HG03045 (cell line): ENCODE measurements around the gene ADAT1.

Source experiments
- ATAC-seq: cut with Tn5 transposase; IDR thresholded peaks from one replicate; pipeline ENCODE4 v1.9.1; 2021; ENCODE audit warnings: mild to moderate bottlenecking, moderate library complexity; ENCODE audit not compliant: unreplicated experiment

Gene ADAT1, protein sequence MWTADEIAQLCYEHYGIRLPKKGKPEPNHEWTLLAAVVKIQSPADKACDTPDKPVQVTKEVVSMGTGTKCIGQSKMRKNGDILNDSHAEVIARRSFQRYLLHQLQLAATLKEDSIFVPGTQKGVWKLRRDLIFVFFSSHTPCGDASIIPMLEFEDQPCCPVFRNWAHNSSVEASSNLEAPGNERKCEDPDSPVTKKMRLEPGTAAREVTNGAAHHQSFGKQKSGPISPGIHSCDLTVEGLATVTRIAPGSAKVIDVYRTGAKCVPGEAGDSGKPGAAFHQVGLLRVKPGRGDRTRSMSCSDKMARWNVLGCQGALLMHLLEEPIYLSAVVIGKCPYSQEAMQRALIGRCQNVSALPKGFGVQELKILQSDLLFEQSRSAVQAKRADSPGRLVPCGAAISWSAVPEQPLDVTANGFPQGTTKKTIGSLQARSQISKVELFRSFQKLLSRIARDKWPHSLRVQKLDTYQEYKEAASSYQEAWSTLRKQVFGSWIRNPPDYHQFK

DNA sequence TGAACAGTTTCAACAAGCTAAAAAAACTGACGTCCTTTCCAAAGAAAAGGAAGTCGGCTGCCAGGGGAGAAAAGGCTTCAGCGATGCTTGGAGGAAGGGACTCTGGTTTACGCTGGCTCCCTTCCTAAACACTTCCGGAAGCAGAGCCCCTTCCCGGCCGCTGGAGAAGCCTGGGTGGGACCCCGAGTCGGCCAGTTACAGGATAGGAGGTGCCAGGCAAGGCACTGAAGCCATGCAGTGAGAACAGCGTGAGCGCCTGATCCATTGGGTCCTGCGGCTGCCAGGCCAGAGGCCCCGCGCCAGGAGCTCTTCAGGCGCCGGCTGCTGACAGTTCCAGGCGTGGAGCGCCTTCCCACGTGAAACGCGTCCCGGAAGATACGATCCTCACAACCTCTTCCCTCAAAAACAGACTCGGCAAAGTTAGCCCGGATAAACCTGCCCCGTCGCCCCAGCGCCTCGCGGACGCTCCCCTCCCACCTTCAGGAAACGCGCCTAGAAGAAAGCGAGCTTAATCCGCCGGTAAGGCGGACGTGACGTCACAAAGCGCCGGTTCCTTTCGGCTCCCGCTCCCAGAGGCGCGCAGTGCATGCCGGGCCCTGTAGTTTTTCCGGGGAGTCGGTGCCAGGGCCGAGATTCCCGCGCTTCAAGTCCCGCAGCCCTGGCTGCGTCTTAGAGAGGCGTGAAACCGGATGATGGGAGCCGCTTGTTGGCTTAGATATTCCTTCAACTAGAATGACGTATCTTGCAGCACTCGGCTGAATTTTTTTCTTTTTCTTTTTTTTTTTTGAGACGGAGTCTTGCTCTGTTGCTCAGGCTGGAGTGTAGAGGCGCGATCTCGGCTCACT lies at the start of gene ADAT1:
Gene ADAT1 (minus strand): TSS at position 521 of the 845 bp plus-strand sequence. CDS start 2,482 bp downstream, outside the sequence.
- ATAC-seq: peak; percentile 92

DNA sequence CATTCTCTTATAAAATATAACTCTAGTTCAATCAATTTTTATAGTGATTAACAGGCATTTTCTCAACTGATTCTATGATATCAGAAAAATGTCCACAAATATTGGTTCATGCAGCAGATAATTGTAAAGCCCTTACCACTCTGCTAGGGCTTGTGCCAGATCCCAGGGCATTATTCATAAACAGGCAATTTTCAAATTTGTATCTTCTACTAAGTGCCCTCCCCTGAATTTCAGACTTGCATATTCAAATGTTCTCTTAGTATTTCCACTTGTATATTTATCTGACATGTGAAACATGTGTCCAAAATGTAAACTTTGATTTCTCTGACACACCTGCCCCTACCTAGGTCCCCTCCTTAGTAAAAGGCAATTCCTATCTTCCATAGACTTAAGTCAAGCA lies 44.4 kb upstream of the ADAT1 start:
- ATAC-seq: no peak

DNA sequence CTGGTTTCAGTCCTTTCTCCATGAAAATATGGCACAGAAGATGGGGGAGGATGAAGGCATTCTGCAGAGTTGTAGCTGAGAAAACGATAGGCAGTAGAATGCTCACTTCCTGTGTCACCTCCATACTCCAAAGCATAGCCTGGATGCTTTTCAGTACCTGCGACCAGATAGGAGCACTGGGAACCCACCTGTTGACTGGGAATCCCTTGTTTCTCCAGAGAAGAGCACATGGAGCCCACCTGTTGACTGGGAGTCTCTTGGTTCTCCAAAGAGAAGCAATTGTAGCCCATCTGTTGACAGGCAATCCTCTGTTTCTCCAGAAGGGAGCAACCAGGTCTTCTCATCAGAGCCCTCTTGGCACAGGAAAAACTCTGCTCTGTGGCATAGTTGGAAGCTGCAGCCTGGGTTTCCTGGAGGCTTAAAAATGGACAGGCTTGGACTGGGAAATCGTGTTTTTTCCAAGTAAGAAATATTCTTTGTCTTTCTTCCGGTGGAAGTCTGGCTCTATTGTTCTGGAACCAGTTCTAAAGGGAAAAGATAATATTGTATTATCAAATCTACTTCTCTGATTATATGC lies 37.7 kb upstream of the ADAT1 start:
- no peak for ATAC-seq

DNA sequence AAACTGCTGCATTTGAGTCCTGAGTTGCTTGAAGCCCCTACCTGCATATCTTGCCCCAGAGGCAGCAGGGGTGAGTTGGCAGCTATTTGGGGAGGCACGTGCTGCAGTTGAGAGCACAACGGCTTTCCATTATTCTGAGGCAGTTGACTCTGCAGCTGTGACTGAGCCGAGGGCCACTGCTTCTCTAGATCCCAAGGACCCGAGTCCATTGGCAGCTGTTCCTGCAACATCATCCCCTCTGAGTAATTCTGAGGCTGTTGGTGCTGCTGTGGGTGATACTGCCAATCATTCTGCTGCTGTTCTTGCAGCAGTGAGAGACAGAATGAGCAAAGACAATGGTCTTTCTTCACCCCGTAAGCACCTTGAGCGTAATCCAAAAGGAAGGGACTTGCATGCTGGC lies 37.2 kb upstream of the ADAT1 start:
- no peak for ATAC-seq

DNA sequence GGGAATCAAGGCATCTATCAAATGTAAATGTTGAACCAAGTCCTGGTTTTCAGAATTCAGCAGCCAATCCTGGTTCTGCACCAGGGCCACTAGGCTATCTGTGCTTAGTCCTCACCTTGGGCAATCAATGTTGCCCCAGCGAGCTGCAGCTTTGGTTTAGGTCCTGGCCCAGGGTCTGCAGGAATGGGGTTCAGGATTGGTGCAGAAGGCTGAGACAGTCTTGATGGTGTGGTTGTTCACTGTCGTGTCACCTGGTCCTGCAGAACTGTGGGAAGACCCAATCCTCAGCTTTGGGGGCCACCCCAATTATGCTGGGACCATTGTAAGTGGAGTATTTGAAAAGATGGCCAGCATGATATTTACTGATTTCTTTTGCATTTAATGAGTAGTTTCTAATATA lies 35.1 kb upstream of the ADAT1 start:
- ATAC-seq: no peak

DNA sequence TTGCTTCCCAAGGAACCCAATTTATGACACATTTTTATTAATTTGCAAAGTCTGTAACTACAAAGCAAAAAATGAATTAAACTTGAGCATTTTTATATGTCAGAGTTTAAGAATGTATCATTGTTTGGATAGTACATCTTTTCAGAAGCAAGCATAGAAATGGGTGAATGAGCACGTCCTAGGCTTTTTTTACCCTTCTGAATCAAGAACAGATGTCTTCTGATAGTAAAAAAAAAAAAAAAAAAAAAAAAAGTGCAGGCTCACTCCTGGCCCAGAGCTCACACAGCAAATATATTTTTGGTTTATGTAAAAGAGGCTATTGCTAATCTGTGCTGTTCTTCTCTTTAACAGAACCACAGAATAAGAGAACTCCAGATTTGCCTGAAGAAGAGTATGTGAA lies 30.8 kb upstream of the ADAT1 start:
- ATAC-seq: no peak

DNA sequence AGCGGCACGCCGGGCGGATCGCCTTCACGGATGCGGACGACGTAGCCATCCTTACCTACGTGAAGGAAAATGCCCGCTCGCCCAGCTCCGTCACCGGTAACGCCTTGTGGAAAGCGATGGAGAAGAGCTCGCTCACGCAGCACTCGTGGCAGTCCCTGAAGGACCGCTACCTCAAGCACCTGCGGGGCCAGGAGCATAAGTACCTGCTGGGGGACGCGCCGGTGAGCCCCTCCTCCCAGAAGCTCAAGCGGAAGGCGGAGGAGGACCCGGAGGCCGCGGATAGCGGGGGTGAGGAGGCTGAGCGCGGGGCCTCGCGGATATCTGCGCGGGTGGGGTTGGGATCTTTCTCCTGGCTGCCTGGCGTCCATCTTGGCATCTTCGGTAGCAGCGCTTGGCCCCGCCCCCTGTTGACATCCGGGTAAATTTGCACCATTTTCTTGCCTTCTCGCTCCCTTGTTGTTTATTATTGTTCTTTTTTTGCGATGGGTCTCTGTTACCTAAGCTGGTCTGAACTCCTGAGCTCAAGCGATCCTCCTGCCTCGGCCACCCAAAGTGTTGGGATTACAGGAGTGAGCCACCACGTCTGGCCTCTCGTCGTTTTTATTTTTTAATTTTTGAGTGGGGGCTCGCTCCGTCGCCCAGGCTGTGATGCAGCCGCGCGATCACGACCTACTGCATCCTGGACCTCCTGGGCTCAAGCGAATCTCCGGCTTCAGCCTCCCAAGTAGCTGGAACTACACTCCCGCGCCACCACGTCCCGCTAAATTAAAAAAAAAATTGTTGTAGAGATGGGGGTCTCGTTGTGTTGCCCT lies 25.4 kb upstream of the ADAT1 start:
- peak; percentile 41 for ATAC-seq

DNA sequence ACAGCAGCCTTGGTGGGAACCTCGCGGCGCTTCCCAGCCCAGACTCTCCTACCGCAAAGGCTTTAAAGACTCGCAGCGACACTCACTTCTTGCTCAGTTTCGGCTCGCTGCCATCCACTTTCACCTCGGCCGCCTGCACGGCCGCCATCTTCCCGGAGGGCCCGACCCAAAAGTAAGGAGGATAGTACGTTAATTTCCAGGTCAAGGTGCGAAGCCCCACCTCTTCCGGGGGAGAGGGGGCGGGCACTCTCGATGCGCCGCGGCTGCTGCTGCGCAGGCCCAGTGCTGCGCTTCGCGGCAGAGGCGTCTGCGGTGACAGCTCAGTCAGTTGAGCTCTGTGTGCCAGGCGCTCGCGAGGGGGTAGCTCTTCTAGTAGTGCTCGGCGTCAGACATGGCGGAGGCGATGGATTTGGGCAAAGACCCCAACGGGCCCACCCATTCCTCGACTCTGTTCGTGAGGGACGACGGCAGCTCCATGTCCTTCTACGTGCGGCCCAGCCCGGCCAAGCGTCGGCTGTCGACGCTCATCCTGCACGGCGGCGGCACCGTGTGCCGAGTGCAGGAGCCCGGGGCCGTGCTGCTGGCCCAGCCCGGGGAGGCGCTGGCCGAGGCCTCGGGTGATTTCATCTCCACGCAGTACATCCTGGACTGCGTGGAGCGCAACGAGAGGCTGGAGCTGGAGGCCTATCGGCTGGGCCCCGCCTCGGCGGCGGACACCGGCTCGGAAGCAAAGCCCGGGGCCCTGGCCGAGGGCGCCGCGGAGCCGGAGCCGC lies 24.6 kb upstream of the ADAT1 start, which contains the start of the genes KARS1 and TERF2IP:
Gene KARS1 (minus strand): TSS at position 174 of the 773 bp plus-strand sequence. CDS start 26 bp downstream, at position 148.
Gene TERF2IP (plus strand): TSS at position 282 of the 773 bp plus-strand sequence. CDS start 110 bp downstream, at position 392.
- peak; percentile 89 for ATAC-seq

DNA sequence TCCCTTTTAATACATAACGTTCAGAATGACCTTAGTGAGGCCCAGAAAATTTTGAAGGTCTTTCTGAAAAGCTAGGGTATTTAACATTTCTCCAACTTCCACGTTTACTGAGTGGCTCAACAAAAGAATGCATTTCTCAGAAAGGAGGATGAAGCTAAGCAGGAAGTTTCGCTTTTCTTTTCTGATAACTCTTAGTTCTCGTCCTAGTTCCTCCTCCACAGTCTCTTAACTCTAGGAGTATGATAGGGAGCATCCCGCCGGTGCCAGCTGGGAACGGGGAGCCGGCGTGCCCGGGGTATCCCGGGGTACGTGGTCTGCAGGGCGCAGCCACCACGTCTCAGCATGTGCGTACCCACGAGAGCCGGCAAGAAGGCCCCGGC lies 24.0 kb upstream of the ADAT1 start:
- ATAC-seq: peak; percentile 25

DNA sequence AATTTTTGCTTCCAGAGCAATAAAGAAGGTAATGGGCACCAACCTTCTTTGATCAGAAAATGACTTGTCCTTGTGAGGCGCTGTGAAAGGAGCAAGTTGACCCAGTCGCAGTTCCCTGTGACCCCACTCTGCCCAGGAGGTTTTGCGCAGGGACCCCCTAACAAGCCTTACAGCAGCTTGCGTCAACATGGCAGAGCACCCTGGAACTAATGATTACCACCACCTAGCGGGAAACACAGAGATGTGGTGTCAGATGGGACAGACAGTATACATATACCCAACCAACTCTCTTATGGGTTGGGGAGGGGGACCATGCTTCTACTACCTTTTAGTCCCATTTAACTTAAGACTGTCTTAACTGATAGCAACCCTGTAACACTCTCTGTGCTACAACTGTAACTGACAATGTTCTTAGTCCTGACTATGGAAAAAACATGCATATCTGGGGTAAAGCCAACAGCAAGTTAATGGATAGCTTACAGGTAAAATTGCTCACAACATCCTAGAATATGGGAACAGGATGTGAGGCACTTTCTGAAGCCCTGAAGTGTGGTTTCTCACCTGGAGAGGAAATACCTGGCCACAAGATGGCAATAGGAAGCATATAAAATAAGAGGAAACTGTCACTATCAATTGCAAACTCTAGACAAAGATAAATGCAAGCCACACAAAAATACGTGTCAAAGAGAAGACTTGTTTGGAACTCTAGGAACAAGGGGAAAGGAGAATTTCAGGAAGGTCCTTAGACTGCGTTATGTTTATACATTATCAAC lies 21.3 kb upstream of the ADAT1 start:
- ATAC-seq: no peak

DNA sequence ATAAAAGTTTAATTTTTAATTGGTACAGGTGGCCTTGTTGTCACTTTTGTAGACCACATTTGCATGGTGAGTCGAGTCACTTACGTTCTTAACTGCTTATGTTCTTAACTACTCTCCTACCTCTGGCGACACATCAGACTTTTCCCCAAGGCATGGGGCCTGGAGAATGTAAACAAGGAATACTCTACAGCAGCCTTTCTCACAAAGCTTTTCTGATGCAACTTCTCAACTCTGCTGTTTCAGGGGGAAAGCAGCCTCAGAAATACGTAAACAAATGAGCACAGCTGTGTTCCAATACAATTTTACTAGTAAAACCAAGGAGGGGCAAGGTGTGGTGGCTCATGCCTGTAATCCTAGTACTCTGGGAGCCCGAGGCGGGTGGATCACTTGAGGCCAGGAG lies 17.5 kb upstream of the ADAT1 start:
- ATAC-seq: no peak

DNA sequence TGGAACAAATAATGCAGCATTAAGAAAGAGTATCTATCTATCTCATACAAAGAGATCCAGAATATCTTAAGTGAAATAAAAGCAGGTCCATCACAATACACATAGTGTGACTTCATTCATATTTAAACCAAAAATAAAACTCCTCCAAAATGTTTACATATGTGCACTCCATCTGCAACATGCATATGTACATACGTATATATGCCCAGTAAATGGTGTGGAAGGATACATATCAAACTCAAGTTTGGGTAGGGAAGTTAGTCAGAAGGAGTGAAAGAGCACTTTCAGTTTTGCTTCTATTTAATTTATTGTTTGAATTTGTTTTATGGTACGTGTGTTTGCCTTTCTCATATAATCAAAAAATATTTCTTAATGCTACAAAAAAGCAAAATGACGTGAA lies 12.0 kb upstream of the ADAT1 start:
- ATAC-seq: no peak

DNA sequence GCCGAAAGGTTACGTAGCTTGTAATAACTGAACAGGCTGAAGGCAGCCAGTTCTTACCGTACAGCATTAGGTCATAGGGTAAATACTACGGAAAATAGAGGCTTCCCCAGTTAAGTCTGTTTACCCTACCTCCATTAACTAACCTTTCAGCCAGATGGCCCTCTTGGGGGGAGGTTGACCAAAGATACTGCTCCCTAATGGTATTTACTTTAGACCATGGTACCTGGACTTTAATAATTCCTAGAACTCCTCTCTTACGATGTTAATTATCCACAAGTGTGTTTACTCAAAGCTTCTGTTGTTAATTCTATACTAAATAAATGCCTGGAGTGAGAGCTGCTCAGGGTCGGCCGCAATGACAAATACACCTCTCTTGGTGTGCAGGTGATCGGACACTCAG lies 9.8 kb upstream of the ADAT1 start:
- ATAC-seq: no peak

DNA sequence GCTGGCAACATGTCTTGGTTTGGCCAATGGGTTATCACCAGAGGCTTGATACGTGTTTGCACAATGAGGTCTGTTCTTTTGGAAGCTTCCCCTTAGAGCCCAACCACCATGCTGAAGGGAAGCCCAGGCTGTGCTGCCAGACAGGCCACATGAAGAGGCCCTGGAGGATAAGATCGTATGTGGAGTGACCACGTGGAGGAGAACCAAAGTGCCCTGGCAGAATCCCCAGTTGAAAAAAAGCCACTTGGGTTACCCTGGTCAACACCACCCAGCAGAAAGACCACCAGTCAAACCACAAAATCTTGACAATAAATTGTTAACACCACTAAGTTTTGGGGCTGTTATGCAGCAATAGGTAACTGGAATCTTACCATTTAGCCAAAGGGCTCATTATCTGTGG lies 7.0 kb upstream of the ADAT1 start:
- no peak for ATAC-seq

DNA sequence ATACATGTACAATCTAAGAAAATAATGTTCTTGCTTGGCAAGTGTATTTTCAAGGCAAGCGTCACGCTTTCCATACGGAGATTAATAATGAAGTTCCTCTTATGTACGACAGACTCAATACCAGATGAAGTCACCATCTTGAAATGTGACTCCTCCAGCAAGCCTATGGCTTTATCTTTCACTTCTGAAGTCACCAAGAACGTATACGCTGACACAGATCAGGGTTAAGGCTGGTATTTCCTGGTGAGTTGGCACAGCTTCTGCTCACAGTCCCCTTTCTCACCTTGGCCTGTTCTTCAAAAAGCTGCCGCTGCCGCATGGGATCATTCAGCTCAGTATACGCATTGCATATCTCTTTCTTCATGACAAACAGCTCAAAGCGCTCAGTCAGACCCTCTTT lies 6.1 kb upstream of the ADAT1 start:
- ATAC-seq: no peak

DNA sequence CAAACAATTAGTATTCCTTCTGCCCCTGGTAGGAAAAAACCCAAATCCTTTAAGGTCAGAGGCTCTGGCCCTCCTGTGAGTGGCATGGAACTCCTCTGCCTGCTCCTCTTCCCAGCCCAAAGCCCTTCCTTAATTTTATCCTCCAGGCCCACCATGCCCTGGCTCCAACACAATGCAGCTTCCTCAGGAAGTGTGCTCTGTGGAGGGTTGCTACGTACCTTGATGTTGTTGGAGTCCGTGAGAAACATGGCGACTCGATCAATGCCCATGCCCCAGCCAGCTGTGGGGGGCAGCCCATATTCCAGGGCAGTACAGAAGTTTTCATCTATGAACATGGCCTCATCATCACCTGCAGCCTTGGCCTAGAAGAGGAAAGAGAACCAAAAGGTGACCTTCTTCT lies 5.3 kb upstream of the ADAT1 start:
- ATAC-seq: no peak

DNA sequence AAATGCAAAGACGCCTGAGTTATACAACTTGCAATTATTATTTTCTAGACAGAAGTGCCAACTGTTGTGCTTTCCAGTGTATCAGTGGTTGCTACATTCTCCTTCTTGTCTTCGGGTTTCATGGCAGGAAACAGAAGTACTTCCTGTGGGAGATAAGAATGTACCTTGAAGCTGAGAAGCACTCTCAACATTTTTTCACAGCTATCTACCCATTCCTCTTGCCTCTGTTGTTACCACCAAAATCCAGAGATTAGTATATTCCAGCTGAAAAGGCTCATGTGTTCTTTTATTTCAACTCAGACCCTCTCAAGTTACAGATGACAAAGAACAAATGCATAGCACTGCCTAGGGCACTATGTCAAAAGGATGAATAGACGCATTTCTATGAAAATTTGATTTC lies 4.8 kb upstream of the ADAT1 start:
- ATAC-seq: no peak

DNA sequence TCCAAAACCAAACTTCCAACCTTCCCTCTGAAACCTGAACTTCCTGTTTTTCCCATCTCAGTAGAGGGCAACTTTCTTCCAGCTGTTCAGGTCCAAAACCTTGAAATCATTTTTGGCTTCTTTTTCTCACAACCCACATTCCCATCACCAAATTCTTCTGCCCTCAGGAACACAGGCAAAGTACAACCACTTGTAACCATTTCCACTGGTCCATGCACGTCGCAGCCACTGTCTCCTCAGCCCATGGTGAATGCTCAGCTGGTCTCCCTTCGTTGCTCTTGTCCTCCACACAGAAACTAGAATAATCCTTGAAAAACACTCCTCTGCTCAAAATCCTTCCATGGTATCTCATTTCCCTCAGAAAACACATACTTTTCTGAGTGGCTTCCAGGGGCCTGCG lies 3.7 kb upstream of the ADAT1 start:
- no peak for ATAC-seq

DNA sequence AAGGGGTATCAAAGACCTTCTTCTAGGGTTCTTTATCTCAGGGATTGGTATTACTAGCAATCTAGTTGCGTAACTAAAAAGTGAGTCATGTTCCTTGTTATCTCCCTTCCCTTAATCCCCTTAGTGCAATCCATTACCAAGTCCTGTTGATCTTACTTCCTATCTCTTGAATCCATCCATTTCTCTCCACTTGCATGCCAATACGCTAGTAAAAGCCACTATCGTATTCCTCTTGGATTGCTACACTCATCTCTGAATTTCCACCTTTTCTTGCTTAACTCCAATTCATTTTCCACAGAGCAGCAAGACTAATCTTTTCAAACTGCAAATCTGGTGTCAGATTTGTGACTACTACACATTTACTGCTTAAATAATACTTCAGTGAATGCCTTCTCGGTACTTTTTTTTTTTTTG lies 1.8 kb upstream of the ADAT1 start:
- no peak for ATAC-seq
